ENCODE measurements around the gene KIF18B.
A peak's percentile ranks its signal among the peaks of the same experiment; 100 is the strongest.

- TF ChIP-seq GABPA (IDR thresholded peaks at IDR 0.05; ENCODE audit: low read depth) = no peak
- TF ChIP-seq REST (IDR thresholded peaks at IDR 0.05; ENCODE audit: insufficient replicate concordance, low read depth) = no peak
- TF ChIP-seq CTCF (IDR thresholded peaks at IDR 0.05; ENCODE audit: insufficient read depth, low read length) = peak; percentile 29
- TF ChIP-seq POLR2AphosphoS5 (IDR thresholded peaks at IDR 0.05; ENCODE audit: low read depth) = no peak
Observed at GRCh38 chr17:44878627-44879221, 68.8 kb downstream of the KIF18B start.

All from HL-60 (cell line).